HepG2 (cell line): ENCODE data around the gene RNF213. TPM values are rescaled to one million over a fixed set of nuclear protein-coding genes. Genes with fewer than 3 reads are reported as not detected.

Experiments
- ATAC-seq: fragments of 200-7000 bp; cut with Tn5 transposase; 3 replicates; pipeline ENCODE4 v1.9.1; 2020; ENCODE audit warnings: mild to moderate bottlenecking, moderate library complexity
- BruUV-seq: library from RNA; stranded (reverse); fragments of 400-500 nt; replicated peaks from 2 replicates; lab custom pipeline; 2021; lab: Mats Ljungman, UMichigan
- CTCF ChIA-PET: fragments of 300-600 bp; formaldehyde crosslinking; extraction: SDS; loops from one replicate; lab custom pipeline; 2021; ENCODE audit warnings: low total read pairs, inconsistent platforms, low intra/inter-chr PET ratio; lab: Yijun Ruan, JAX
- POLR2A ChIA-PET: fragments of 350-600 bp; sonication (Branson Sonifier 250); formaldehyde crosslinking; loops from one replicate; lab custom pipeline; 2020; ENCODE audit warnings: antibody characterized with exemption, inconsistent platforms; lab: Yijun Ruan, JAX
- DNase-seq: peaks from one replicate; pipeline ENCODE4 v3.0.0-alpha.2; 2015; ENCODE audit warnings: low spot score
- FAIRE-seq: peaks from 3 replicates; lab custom pipeline; 2011; peaks lifted over from hg19 to GRCh38; lab: Jason Lieb, UNC
- H2AFZ ChIP-seq: one replicate; pipeline ENCODE4 v1.6.1; 2011; ENCODE audit warnings: low read length, inconsistent platforms
- H3K27ac ChIP-seq: fragments of 300-600 bp; 3 replicates; pipeline ENCODE4 v1.8.0; 2011; ENCODE audit warnings: mixed run types, mild to moderate bottlenecking, mixed read lengths, low read length, inconsistent platforms; ENCODE audit not compliant: insufficient read depth; ENCODE audit errors: extremely low read length
- H3K27me3 ChIP-seq, 2 experiments: fragments of 200-600 bp in 1 of 2; 2 replicates in 1 of 2; 3 replicates in 1 of 2; pipeline versions ENCODE4 v1.6.0 to v1.8.0; 2011; ENCODE audit warnings: low read length in 2 of 2, mild to moderate bottlenecking in 2 of 2, moderate library complexity in 2 of 2, inconsistent platforms in 1 of 2; ENCODE audit not compliant: insufficient read depth in 2 of 2, control insufficient read depth in 1 of 2
- H3K36me3 ChIP-seq, 2 experiments: fragments of 200-600 bp in 1 of 2; replicated peaks in 1 of 2; 2 replicates in 1 of 2; 3 replicates in 1 of 2; pipeline versions ENCODE4 v1.5.1 to v1.8.0; 2011; ENCODE audit warnings: low read length in 2 of 2, inconsistent platforms in 1 of 2; ENCODE audit not compliant: insufficient read depth in 2 of 2, control insufficient read depth in 1 of 2
- H3K4me1 ChIP-seq: 2 replicates; pipeline ENCODE4 v1.5.1; 2012; ENCODE audit warnings: low read length, inconsistent platforms; ENCODE audit not compliant: insufficient read depth
- H3K4me2 ChIP-seq: 2 replicates; pipeline ENCODE4 v1.6.0; 2011; ENCODE audit warnings: low read depth, low read length, inconsistent platforms
- H3K4me3 ChIP-seq, 3 experiments: fragments of 200-600 bp in 1 of 3; sonication (generic), shearing (Covaris generic) in 1 of 3; replicated peaks in 1 of 3; 2 replicates each; pipeline ENCODE4 v1.5.1; 2011 to 2016; ENCODE audit warnings: low read length in 3 of 3, inconsistent platforms in 2 of 3, low read depth in 2 of 3, mild to moderate bottlenecking in 2 of 3, control low read depth in 1 of 3, mixed read lengths in 1 of 3; ENCODE audit not compliant: insufficient read depth in 1 of 3
- H3K79me2 ChIP-seq: one replicate; pipeline ENCODE4 v1.6.1; 2011; ENCODE audit warnings: low read length, inconsistent platforms; ENCODE audit not compliant: insufficient read depth
- H3K9ac ChIP-seq: 2 replicates; pipeline ENCODE4 v1.6.0; 2011; ENCODE audit warnings: mild to moderate bottlenecking, low read depth, low read length, inconsistent platforms; ENCODE audit not compliant: insufficient read depth
- H3K9me3 ChIP-seq: 2 replicates; pipeline ENCODE4 v1.5.1; 2012; ENCODE audit warnings: mild to moderate bottlenecking, low read length
- H4K20me1 ChIP-seq: 2 replicates; pipeline ENCODE4 v1.6.0; 2011; ENCODE audit warnings: inconsistent platforms, mild to moderate bottlenecking, low read length, moderate library complexity; ENCODE audit not compliant: insufficient read depth
- FOXO1 ChIP-seq: sonication (generic); formaldehyde crosslinking; IDR thresholded peaks from 2 replicates; pipeline ENCODE4 v1.4.0; 2020; ENCODE audit warnings: missing genetic modification reagents
- GFI1 ChIP-seq: sonication (generic); formaldehyde crosslinking; IDR thresholded peaks from 2 replicates; pipeline ENCODE4 v1.5.0; 2020; ENCODE audit warnings: missing genetic modification reagents, mild to moderate bottlenecking, borderline replicate concordance
- JDP2 ChIP-seq: sonication (generic); formaldehyde crosslinking; IDR thresholded peaks from 2 replicates; pipeline ENCODE4 v1.8.1; 2022; ENCODE audit warnings: missing genetic modification reagents, borderline replicate concordance
- KDM2A ChIP-seq: sonication (generic); formaldehyde crosslinking; IDR thresholded peaks from 2 replicates; pipeline ENCODE4 v1.4.0; 2020; ENCODE audit warnings: low read depth, missing genetic modification reagents, borderline replicate concordance
- MED1 ChIP-seq: sonication (generic); formaldehyde crosslinking; IDR thresholded peaks from 2 replicates; pipeline ENCODE4 v1.4.0; 2020; ENCODE audit warnings: missing genetic modification reagents
- MXD1 ChIP-seq: sonication (generic); formaldehyde crosslinking; IDR thresholded peaks from 2 replicates; pipeline ENCODE4 v1.4.0; 2020; ENCODE audit warnings: mild to moderate bottlenecking, missing genetic modification reagents
- NONO ChIP-seq, 2 experiments: fragments of 450-650 bp in 1 of 2; sonication (generic) in 1 of 2; formaldehyde crosslinking in 1 of 2; IDR thresholded peaks in 1 of 2; conservative IDR thresholded peaks in 1 of 2; 2 replicates each; pipeline versions ENCODE4 v1.6.1 to v1.8.0; 2017 to 2022; ENCODE audit warnings: mild to moderate bottlenecking in 1 of 2, missing genetic modification reagents in 1 of 2, moderate library complexity in 1 of 2
- PHF5A ChIP-seq: IDR thresholded peaks from one replicate; pipeline ENCODE4 v1.6.1; 2018; ENCODE audit warnings: low read depth, missing genetic modification reagents; ENCODE audit not compliant: unreplicated experiment
- POGZ ChIP-seq: sonication (generic); formaldehyde crosslinking; IDR thresholded peaks from 2 replicates; pipeline ENCODE4 v1.4.0; 2020; ENCODE audit warnings: mild to moderate bottlenecking, missing genetic modification reagents
- POLR2AphosphoS2 ChIP-seq: IDR thresholded peaks from 2 replicates; pipeline ENCODE4 v1.6.1; 2011; ENCODE audit warnings: low read depth, low read length, improper control_type of control experiment
- RELA ChIP-seq: sonication (generic); formaldehyde crosslinking; IDR thresholded peaks from 2 replicates; pipeline ENCODE4 v1.4.0; 2020; ENCODE audit warnings: missing genetic modification reagents
- THYN1 ChIP-seq: sonication (generic); formaldehyde crosslinking; IDR thresholded peaks from 2 replicates; pipeline ENCODE4 v1.8.1; 2023; ENCODE audit warnings: low read depth, mild to moderate bottlenecking, moderate library complexity, missing genetic modification reagents, borderline replicate concordance
- ZNF224 ChIP-seq: sonication (generic); formaldehyde crosslinking; IDR thresholded peaks from 2 replicates; pipeline ENCODE4 v1.5.0; 2020; ENCODE audit warnings: mild to moderate bottlenecking, missing genetic modification reagents
- ZNF589 ChIP-seq: sonication (generic); formaldehyde crosslinking; conservative IDR thresholded peaks from 2 replicates; pipeline ENCODE4 v1.8.0; 2022; ENCODE audit warnings: mild to moderate bottlenecking, moderate library complexity, missing genetic modification reagents
- ZNF629 ChIP-seq: sonication (generic); formaldehyde crosslinking; conservative IDR thresholded peaks from 2 replicates; pipeline ENCODE4 v1.5.0; 2020; ENCODE audit warnings: missing genetic modification reagents
- ZNF674 ChIP-seq: sonication (generic); formaldehyde crosslinking; IDR thresholded peaks from 2 replicates; pipeline ENCODE4 v1.5.0; 2020; ENCODE audit warnings: low read depth, mild to moderate bottlenecking, missing genetic modification reagents
- ZNF773 ChIP-seq: sonication (generic); formaldehyde crosslinking; IDR thresholded peaks from 2 replicates; pipeline ENCODE4 v1.4.0; 2020; ENCODE audit warnings: missing genetic modification reagents, borderline replicate concordance
- ZSCAN31 ChIP-seq: sonication (generic); formaldehyde crosslinking; IDR thresholded peaks from 2 replicates; pipeline ENCODE4 v1.5.0; 2020; ENCODE audit warnings: low read depth, mild to moderate bottlenecking, missing genetic modification reagents
- ZSCAN5A ChIP-seq: sonication (generic); formaldehyde crosslinking; IDR thresholded peaks from 2 replicates; pipeline ENCODE4 v1.8.0; 2022; ENCODE audit warnings: mild to moderate bottlenecking, missing genetic modification reagents, borderline replicate concordance
- WGBS: methylation state at CpG from one replicate; pipeline ENCODE4 v1.1.6; 2017; ENCODE audit warnings: low lambda C conversion rate; 5-methylcytosine and 5-hydroxymethylcytosine counted together
- in situ Hi-C: cut with HindIII; loops from 2 replicates; pipeline ENCODE4 v1.10.0; 2017; ENCODE audit warnings: low pct_unique_long_range_greater_than_20kb; ENCODE audit not compliant: extremely low pct_ligation_motif_present
- intact Hi-C: fragments of 100-400 bp; cut with micrococcal nuclease; formaldehyde crosslinking; loops from one replicate; pipeline ENCODE4 v1.10.0; 2022; ENCODE audit not compliant: unreplicated experiment
- polyA plus RNA-seq, 8 experiments: library from polyadenylated mRNA; depleted of rRNA in 3 of 8; stranded (reverse) in 7 of 8; unstranded in 1 of 8; fragments of >200 nt; fragmentation: Illumina TruSeq in 4 of 8; extraction: Trizol in 4 of 8; gene quantifications; 2 replicates each; pipeline versions ENCODE4 v1.2.1 to v1.2.3, GENCODE V29; 2011 to 2016; ENCODE audit warnings: low read depth in 4 of 8, missing spikeins in 1 of 8, mixed read lengths in 1 of 8; ENCODE audit not compliant: insufficient read depth in 1 of 8
- total RNA-seq, 5 experiments: library from RNA; depleted of rRNA; stranded (reverse); fragments of >200 nt; fragmentation: Illumina TruSeq; extraction: Trizol; gene quantifications; 2 replicates each; pipeline ENCODE4 v1.2.3, GENCODE V29; 2016; ENCODE audit warnings: low read depth in 1 of 5

RNF213 gene
- total and polyA plus RNA-seq, 2 of the 13 experiments (the other 11 are each of a cell fraction or from before 2014, with no cell fraction given): 38.6 to 38.7 TPM

GRCh38 chr17:80386341-80386740 lies 125.7 kb downstream of the RNF213 start (continued):
- no peak for TF ChIP-seq JDP2 (CRISPR knock-in tag)
- TF ChIP-seq KDM2A (CRISPR knock-in tag): no peak
- no peak for TF ChIP-seq RELA (CRISPR knock-in tag)
- no peak for TF ChIP-seq FOXO1 (CRISPR knock-in tag)
- no peak for TF ChIP-seq ZNF629 (CRISPR knock-in tag)
- no peak for TF ChIP-seq ZSCAN5A (CRISPR knock-in tag)
- TF ChIP-seq POLR2AphosphoS2: no peak

GRCh38 chr17:80387071-80387470 lies 126.4 kb downstream of the RNF213 start:
- H3K36me3 ChIP-seq: peaks cover 37 to 68% of the 10 kb centered on the region in 2 experiments
- H3K4me2 ChIP-seq: no peak overlapping the region
- ChIA-PET CTCF (no interaction called here), POLR2A (no interaction called here)
- in situ Hi-C loops: no loop called here
- WGBS: 89% methylated on average over 7 of the region's 7 CpGs
- no TSS peak for BruUV-seq
- ATAC-seq: no peak
- H3K79me2 ChIP-seq: no peaks in the 10 kb centered on the region
- intact Hi-C loops: no loop called here
- H4K20me1 ChIP-seq: no peaks in the 10 kb centered on the region; the same call in 1 of the 2 replicates
- no peak overlapping the region for H3K4me3 ChIP-seq
- no peaks in the 10 kb centered on the region for H3K9me3 ChIP-seq
- H3K27me3 ChIP-seq: no peaks in the 10 kb centered on the region
- H3K9ac ChIP-seq: no peak overlapping the region
- H3K4me1 ChIP-seq: no peaks in the 10 kb centered on the region
- DNase-seq: no peak
- FAIRE-seq: no peak
- no peak overlapping the region for H3K27ac ChIP-seq
- H2AFZ ChIP-seq: no peak overlapping the region
- no peak for TF ChIP-seq ZNF773 (CRISPR knock-in tag)
- no peak for TF ChIP-seq ZNF224
- TF ChIP-seq NONO (IDR thresholded peaks at IDR 0.05): no peak
- no peak for TF ChIP-seq NONO (CRISPR knock-in tag; conservative IDR thresholded peaks at IDR 0.05)
- no peak for TF ChIP-seq ZNF589 (CRISPR knock-in tag)
- TF ChIP-seq MXD1 (CRISPR knock-in tag): no peak
- no peak for TF ChIP-seq ZSCAN31 (CRISPR knock-in tag)
- TF ChIP-seq GFI1 (CRISPR knock-in tag): no peak
- TF ChIP-seq MED1 (CRISPR knock-in tag): no peak
- no peak for TF ChIP-seq THYN1
- TF ChIP-seq PHF5A (CRISPR knock-in tag): no peak
- TF ChIP-seq POGZ (CRISPR knock-in tag): no peak
- TF ChIP-seq ZNF674 (CRISPR knock-in tag): no peak
